ENCODE results near the gene C5. TPM values are rescaled to one million over a fixed set of nuclear protein-coding genes. Genes with fewer than 3 reads are reported as not detected.

Gene C5
- total RNA-seq, 1 donor from 2014 or later: 0.82 TPM

DNA sequence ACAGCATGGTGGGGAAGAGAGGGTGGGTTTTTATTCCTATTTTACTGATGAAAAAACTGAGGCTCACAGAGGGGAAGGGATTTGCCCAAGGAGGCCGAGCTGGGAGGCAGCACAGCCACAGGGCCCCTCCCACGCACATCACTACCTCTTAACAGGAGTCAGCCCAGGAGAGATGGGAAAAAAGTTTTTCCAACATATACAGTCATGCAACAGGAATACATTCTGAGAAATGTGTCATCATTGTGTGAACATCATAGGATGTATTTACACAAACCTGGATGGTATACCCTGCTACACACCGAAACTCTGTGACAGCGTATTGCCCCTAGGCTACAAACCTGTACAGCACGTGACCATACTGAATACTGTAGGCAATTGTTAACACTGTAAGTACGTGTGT is 135.1 kb downstream of the C5 start:
- intact Hi-C loops (cut with micrococcal nuclease): no loop called here
- DNase-seq (ENCODE audit: low spot score): no peak
- H3K36me3 Mint-ChIP-seq (ENCODE audit: low read depth): peaks cover 96% of the 10 kb centered on the region
- no peaks in the 10 kb centered on the region for H3K9me3 Mint-ChIP-seq
- no peaks in the 10 kb centered on the region for H3K27me3 Mint-ChIP-seq (ENCODE audit: low read depth)
- H3K4me1 Mint-ChIP-seq (ENCODE audit: low read depth): peaks cover 78% of the 10 kb centered on the region
- peak overlapping the region; percentile 58 for H3K27ac Mint-ChIP-seq
- H3K4me3 Mint-ChIP-seq (ENCODE audit: low read depth): no peak overlapping the region

DNA sequence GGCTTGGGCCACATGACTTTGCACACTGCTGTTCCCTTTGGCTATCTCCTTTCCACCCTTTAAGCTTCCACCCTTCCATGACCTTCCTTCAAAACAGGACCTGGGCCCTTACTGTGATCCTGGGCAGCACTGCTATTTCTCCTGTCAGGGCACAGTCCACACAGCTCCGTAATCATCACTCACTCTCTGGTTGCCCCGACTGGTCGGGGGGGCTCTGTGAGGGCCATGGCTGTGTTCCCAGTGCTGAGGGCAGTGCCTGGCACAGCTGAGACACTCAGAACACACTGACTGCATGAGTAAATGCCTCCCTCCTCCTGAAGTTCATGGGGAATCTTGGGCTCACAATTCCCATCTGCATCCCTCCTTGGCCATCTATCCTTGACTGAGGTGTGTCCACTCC is 135.7 kb downstream of the C5 start:
- no peak for DNase-seq (ENCODE audit: low spot score)
- no peak overlapping the region for H3K4me3 Mint-ChIP-seq (ENCODE audit: low read depth)
- peaks cover 96% of the 10 kb centered on the region for H3K36me3 Mint-ChIP-seq (ENCODE audit: low read depth)
- intact Hi-C loops (cut with micrococcal nuclease): no loop called here
- H3K27ac Mint-ChIP-seq: peak overlapping the region; percentile 55
- H3K4me1 Mint-ChIP-seq (ENCODE audit: low read depth): peaks cover 76% of the 10 kb centered on the region
- H3K27me3 Mint-ChIP-seq (ENCODE audit: low read depth): no peaks in the 10 kb centered on the region
- H3K9me3 Mint-ChIP-seq: no peaks in the 10 kb centered on the region

DNA sequence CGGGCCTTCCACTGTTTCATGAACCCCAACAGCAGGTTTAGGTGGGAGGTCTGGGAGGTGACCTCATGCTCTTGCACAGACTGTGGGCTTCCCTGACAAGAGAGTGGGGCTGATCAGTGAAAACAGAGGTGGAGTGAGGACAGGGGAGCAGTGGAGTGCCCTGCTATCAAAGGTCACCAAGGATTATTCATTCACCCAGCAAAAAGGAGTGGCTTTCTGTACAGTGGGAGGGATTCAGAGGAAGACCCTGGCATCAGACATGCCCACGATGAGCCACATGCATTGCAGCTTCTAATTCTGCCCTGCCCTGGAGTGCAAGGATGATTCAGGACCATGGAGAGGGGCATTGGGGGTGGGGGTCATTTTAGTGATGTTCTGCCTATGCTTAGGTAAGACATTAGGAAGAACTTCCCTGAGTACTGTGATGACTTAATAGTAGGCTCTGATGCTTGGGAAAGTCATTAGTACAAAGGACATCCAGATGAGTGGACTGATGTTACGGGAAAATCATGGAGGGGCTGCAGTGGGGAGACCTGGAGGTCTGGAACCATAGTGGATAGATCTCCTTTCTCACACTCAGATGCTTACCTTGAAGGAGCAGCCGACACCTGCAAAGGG is 136.3 kb downstream of the C5 start:
- Mint-ChIP-seq H3K4me1 (ENCODE audit: low read depth) (peaks cover 79% of the 10 kb centered on the region), H3K9me3 (no peaks in the 10 kb centered on the region), H3K36me3 (ENCODE audit: low read depth) (peaks cover 96% of the 10 kb centered on the region), H3K4me3 (ENCODE audit: low read depth) (peak overlapping the region; percentile 39), H3K27me3 (ENCODE audit: low read depth) (no peaks in the 10 kb centered on the region), H3K27ac (peak overlapping the region; percentile 60)
- intact Hi-C loops (cut with micrococcal nuclease): no loop called here
- DNase-seq (ENCODE audit: low spot score): no peak

DNA sequence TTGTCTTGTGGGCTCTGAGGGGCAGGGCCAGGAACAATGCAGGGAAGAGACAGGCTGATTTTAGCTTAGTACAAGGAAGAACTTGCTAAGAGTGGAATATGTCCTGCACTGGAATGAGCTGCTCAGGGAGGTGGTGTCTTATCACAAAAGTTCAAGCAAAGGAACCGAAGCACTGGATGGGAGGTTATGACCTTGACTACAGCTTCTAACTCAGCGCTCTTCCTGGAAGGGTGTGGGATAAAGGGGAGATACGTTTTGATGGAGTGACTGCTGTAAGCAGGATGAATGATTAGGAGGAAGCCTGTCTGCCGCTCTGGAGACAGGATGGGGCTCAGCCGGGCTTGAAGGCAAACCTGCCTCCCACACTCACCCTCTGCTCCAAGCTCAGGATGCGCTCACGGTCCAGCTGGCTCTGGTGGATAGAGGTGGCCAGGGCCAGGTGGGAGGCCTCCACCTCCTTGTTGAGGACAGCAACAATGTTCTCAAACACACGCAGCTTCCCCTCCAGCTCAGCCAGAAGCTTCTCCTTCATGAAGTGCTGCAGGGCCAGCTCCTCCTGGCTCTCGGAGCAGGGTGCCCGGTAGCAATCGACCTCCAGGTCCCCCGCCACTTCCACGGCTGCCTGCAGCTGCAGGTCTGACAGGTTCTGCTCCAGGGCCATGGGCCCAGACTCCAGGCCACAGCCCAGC is 137.0 kb downstream of the C5 start:
- H3K9me3 Mint-ChIP-seq: no peaks in the 10 kb centered on the region

DNA sequence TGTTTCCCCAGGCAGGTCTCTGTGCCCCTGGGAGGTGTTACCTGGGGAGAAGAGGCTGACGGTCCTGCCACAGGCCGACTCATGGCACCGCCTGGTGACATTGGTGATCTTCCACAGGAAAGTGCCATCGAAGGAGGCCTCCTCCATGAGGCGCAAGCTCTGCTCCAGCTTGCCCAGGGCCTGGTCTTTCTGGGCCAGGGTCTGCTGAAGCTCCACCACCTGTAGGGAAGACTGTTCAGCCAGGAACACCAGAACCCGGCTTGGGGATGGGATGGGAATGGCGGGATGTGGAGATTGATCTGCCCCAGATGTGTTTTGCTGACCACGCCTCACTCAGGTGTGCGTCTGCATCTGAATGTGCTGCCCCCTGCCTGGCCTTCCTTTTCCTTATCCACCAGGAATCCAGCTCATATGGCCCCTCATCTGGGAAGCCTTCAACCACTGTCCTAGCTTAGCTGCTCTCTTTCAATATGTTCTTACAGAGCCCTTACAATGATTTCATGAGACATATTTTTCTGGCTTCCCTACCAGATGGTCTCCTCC is 138.7 kb downstream of the C5 start:
- Mint-ChIP-seq H3K27me3 (ENCODE audit: low read depth) (no peaks in the 10 kb centered on the region), H3K27ac (peak overlapping the region; percentile 79), H3K36me3 (ENCODE audit: low read depth) (peaks cover 94% of the 10 kb centered on the region), H3K4me1 (ENCODE audit: low read depth) (peaks cover 76% of the 10 kb centered on the region), H3K4me3 (ENCODE audit: low read depth) (no peak overlapping the region), H3K9me3 (no peaks in the 10 kb centered on the region)
- DNase-seq (ENCODE audit: low spot score): no peak
- intact Hi-C loops (cut with micrococcal nuclease): loop anchor here (2.0 kb wide), 1 partner anchor 15 kb away; the partner anchor contains the start of gene TRAF1

More for the DNA sequence above, 137.0 kb downstream of the C5 start:
- H3K36me3 Mint-ChIP-seq (ENCODE audit: low read depth): peaks cover 96% of the 10 kb centered on the region
- intact Hi-C loops (cut with micrococcal nuclease): no loop called here
- H3K27ac Mint-ChIP-seq: peak overlapping the region; percentile 60
- H3K4me3 Mint-ChIP-seq (ENCODE audit: low read depth): no peak overlapping the region
- H3K27me3 Mint-ChIP-seq (ENCODE audit: low read depth): no peaks in the 10 kb centered on the region
- peaks cover 77% of the 10 kb centered on the region for H3K4me1 Mint-ChIP-seq (ENCODE audit: low read depth)
- no peak for DNase-seq (ENCODE audit: low spot score)

DNA sequence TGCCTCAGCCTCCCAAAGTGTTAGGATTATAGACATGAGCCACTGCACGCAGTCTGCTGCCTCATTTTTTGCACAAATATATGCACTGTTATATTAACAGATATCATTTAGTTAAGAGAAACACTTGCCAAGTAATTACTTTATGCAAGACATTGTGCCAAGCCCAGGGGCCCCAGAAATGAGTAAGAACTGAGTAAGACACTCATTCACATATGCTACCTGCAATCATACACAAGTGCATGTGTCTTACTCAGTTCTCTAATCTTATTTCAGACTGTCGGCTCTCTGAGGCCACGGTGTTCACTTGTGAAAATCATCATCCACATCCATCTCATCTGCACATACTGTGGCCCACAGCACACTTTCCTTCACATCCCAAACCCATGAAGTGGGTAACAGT is 139.4 kb downstream of the C5 start:
- Mint-ChIP-seq H3K9me3 (no peaks in the 10 kb centered on the region), H3K4me3 (ENCODE audit: low read depth) (no peak overlapping the region), H3K27me3 (ENCODE audit: low read depth) (no peaks in the 10 kb centered on the region), H3K4me1 (ENCODE audit: low read depth) (peaks cover 77% of the 10 kb centered on the region), H3K27ac (peak overlapping the region; percentile 82), H3K36me3 (ENCODE audit: low read depth) (peaks cover 95% of the 10 kb centered on the region)
- intact Hi-C loops (cut with micrococcal nuclease): loop anchor here (1.0 to 2.0 kb wide), 2 partner anchors 10 to 16 kb away; partner anchors contain the start of gene TRAF1
- DNase-seq (ENCODE audit: low spot score): no peak

DNA sequence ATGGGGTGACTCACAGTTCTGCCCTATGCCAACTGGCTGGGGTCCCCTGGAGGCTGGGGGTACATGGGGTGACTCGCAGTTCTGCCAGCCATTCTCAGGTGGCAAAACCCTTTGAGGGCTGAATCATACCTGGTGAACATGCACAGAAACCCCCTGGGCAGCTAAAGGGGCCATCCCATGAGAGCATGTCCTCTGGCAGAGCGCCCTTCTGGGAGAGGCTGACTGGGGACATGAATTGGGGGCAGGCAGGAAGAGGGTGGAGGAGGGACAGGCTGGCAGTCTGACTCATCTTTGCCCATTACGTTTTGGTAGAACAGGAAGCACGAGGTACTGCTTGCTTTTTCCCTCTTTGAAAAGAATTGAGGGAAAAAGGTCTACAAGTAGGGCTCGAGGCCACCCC is 140.2 kb downstream of the C5 start:
- no peak overlapping the region for H3K4me3 Mint-ChIP-seq (ENCODE audit: low read depth)
- no peaks in the 10 kb centered on the region for H3K9me3 Mint-ChIP-seq
- H3K36me3 Mint-ChIP-seq (ENCODE audit: low read depth): peaks cover 95% of the 10 kb centered on the region
- DNase-seq (ENCODE audit: low spot score): no peak
- H3K27me3 Mint-ChIP-seq (ENCODE audit: low read depth): no peaks in the 10 kb centered on the region
- H3K4me1 Mint-ChIP-seq (ENCODE audit: low read depth): peaks cover 83% of the 10 kb centered on the region
- H3K27ac Mint-ChIP-seq: peak overlapping the region; percentile 82
- intact Hi-C loops (cut with micrococcal nuclease): loop anchor here (1.0 to 2.0 kb wide), 2 partner anchors 10 to 17 kb away; partner anchors contain the start of gene TRAF1

DNA sequence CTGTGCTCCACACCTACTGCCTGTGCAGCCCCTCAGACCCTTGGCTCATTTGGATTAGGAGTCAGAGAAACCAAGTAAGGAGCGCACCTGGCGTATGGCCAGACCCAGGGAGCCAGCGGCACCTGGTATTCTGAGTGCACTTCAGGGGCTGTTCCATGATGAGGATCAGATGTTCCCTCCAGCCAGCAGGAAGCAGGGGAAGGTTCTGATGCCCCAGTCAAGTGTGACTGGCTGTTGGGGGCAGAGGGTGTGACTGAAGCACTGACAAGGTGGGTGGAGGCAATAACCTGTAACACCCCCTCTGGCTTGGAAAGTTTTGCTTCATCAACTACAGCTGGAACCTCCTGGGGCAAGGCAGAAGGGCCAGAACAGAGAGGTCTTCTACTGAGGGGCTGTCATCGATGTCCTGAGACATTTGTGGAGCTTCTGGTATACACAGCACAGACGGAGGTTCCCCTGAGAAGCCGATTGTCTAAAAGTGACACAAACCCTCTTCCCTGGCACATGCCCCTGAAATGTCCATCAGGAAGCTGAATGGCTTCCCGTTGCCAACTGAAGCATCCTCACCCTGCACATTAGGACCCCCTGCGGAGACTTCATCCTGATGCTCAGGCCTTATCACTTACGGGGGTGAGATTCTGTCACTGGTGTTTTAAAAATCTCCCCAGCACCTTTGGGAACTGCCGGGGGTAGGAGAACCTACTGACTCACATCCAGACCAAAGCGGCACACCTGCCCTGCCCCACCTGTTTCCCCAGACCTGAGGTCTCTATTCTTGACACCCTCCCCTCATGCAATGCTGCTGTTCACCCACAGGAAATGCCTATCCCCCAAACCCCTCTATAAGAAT is 144.5 kb downstream of the C5 start:
- H3K27me3 Mint-ChIP-seq (ENCODE audit: low read depth): no peaks in the 10 kb centered on the region
- H3K4me1 Mint-ChIP-seq (ENCODE audit: low read depth): peaks cover 79% of the 10 kb centered on the region
- intact Hi-C loops (cut with micrococcal nuclease): no loop called here
- peaks cover 97% of the 10 kb centered on the region for H3K36me3 Mint-ChIP-seq (ENCODE audit: low read depth)
- H3K4me3 Mint-ChIP-seq (ENCODE audit: low read depth): peak overlapping the region; percentile 4
- no peak for DNase-seq (ENCODE audit: low spot score)
- no peaks in the 10 kb centered on the region for H3K9me3 Mint-ChIP-seq
- H3K27ac Mint-ChIP-seq: peak overlapping the region; percentile 78

DNA sequence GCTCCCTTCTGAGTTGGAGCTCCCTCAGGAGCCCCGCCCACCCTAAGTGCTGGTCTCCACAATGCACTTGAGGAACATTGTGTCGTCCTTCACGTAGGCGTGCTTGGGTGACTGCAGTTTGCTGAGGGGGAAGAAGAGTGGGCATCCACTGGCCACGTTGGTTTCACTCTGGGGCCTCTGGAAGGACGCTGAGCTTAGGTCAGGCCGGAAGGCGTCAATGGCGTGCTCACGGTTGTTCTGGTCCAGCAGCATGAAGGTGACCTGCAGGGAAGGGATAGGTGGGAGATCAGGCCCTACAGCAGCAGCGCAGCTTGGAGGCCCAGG is 145.1 kb downstream of the C5 start:
- Mint-ChIP-seq H3K27ac (peak overlapping the region; percentile 78), H3K9me3 (no peaks in the 10 kb centered on the region), H3K36me3 (ENCODE audit: low read depth) (peaks cover 97% of the 10 kb centered on the region), H3K4me1 (ENCODE audit: low read depth) (peaks cover 80% of the 10 kb centered on the region), H3K27me3 (ENCODE audit: low read depth) (no peaks in the 10 kb centered on the region), H3K4me3 (ENCODE audit: low read depth) (peak overlapping the region; percentile 4)
- intact Hi-C loops (cut with micrococcal nuclease): no loop called here
- no peak for DNase-seq (ENCODE audit: low spot score)

DNA sequence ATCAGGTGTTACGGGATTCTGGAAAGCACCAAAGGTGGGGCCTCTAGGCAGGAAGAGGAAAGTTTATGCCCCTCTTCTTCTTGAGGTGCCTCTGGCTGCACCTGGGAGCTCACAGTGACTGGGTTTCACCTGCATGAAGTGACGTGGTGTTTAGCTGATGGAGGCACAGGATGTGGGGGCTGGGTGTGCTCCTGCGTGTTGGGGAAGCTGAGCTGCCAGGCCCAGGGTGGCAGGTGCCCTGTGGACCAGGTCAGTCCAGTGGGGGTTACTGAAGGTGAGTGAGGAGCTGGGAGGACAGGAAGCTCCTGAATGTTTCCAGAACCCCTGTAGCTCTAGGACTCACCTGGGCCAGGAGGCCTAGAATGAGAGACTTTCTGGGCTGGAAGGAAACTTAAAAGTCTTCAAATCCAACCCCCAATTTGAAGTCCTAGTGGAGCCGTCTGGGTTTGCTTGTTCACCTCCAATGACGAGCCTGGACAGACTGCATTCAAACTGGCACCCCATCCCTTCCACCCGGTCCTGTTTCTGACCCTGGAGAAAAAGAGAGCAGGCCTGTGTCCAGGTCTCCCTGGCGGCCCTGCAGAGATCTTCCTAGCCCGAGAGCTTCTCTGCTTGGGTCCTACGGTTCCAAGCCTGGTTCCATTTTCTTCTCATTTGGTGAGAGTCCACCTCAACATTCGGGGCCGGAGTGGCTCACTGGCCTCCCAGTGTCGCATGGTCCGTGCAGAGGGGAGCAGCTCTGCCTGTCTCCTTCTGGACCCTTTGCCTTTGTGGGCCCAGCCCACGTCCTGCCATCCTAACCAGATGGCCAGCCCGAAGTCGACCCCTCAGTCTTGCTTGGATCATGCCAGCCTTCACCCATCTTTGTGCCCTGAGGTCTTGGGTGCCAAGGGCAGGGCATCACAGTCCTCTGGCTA is 145.8 kb downstream of the C5 start:
- intact Hi-C loops (cut with micrococcal nuclease): no loop called here
- no peak for DNase-seq (ENCODE audit: low spot score)
- H3K36me3 Mint-ChIP-seq (ENCODE audit: low read depth): peaks cover 95% of the 10 kb centered on the region
- H3K9me3 Mint-ChIP-seq: no peaks in the 10 kb centered on the region
- H3K27ac Mint-ChIP-seq: peak overlapping the region; percentile 78
- H3K27me3 Mint-ChIP-seq (ENCODE audit: low read depth): no peaks in the 10 kb centered on the region
- H3K4me3 Mint-ChIP-seq (ENCODE audit: low read depth): no peak overlapping the region
- H3K4me1 Mint-ChIP-seq (ENCODE audit: low read depth): peaks cover 80% of the 10 kb centered on the region

DNA sequence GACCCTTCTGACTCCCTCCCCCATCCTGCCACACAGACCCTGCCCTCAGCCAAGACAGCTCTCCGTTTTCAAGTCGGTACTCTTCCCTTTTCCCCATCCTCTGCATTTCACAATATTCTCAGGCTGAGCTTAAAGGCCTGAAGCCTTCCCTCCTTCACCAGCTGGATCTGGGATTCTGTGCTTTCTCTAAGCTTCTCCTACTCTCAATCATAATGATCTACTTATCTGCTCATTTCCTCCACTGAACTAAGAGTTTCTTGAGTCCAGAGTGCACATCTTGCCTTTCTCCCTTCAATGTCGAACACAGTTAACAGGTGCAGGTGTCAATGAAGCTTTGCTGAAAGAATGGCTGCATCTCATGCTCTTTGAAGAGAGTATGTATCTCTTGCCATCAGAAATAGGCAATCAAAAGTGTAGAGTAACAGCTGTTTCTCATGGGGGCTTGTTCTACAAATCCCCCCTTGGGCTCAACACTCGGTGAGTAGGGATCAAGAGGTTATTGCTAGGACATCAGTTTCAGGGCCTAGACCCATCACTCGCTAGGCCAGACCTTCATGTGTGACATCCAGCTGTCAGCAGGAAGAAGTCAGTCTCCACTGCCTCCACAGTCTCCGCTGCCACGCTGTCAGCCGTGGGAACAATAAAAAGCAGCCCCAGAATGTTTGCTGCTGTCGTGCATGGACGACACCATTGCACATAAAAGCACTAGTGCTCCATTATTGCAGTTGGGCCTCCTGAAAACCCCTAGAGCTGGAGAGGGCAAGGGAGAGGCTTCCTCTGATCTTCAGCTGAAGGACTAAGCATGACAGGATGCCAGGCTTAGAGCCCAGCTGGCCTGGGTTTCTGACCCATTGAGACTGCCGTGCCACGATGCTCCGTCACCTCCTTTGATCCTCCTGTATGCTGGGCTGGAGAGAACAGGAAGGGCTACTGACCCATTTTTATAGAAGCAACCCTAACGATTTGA is 147.2 kb downstream of the C5 start:
- peaks cover 84% of the 10 kb centered on the region for H3K4me1 Mint-ChIP-seq (ENCODE audit: low read depth)
- peaks cover 95% of the 10 kb centered on the region for H3K36me3 Mint-ChIP-seq (ENCODE audit: low read depth)
- DNase-seq (ENCODE audit: low spot score): no peak
- intact Hi-C loops (cut with micrococcal nuclease): no loop called here
- H3K27ac Mint-ChIP-seq: peak overlapping the region; percentile 70
- peak overlapping the region; percentile 19 for H3K4me3 Mint-ChIP-seq (ENCODE audit: low read depth)
- no peaks in the 10 kb centered on the region for H3K27me3 Mint-ChIP-seq (ENCODE audit: low read depth)
- no peaks in the 10 kb centered on the region for H3K9me3 Mint-ChIP-seq
